HAP-1 (cell line): ENCODE results near the gene DYNLT1.
"Not testable (repeated sequence)": the region's sequence is repeated elsewhere in the genome, so short reads cannot be mapped to it uniquely, and the experiment has no call there.

ENCODE experiments used
- DNase-seq, 2 experiments: peaks; one replicate each; pipeline ENCODE4 v3.0.0-alpha.2; 2016 to 2020; ENCODE audit warnings: low spot score in 2 of 2
- H3K27me3 ChIP-seq: fragments of 250-450 bp; sonication (Bioruptor Pico); 2 replicates; pipeline ENCODE4 v1.5.1; 2020; ENCODE audit warnings: low read depth, mild to moderate bottlenecking, moderate library complexity
- H3K36me3 ChIP-seq: fragments of 250-450 bp; sonication (Bioruptor Pico); replicated peaks from 2 replicates; pipeline ENCODE4 v1.5.1; 2020; ENCODE audit warnings: mild to moderate bottlenecking
- H3K4me1 ChIP-seq: fragments of 250-450 bp; sonication (Bioruptor Pico); 2 replicates; pipeline ENCODE4 v1.5.1; 2020; ENCODE audit warnings: mild to moderate bottlenecking
- H3K4me3 ChIP-seq: fragments of 250-450 bp; sonication (Bioruptor Pico); 2 replicates; pipeline ENCODE4 v1.5.1; 2020; ENCODE audit warnings: mild to moderate bottlenecking, moderate library complexity
- H3K9me3 ChIP-seq: fragments of 250-450 bp; sonication (Bioruptor Pico); 2 replicates; pipeline ENCODE4 v1.5.1; 2020; ENCODE audit warnings: mild to moderate bottlenecking, moderate library complexity
- in situ Hi-C: fragments of 300-500 bp; cut with MboI; formaldehyde crosslinking; loops from 3 replicates; pipeline ENCODE4 v1.14.3; 2020; ENCODE audit warnings: low sequenced_read_pairs, inconsistent platforms, mixed read lengths

Gene DYNLT1

DNA sequence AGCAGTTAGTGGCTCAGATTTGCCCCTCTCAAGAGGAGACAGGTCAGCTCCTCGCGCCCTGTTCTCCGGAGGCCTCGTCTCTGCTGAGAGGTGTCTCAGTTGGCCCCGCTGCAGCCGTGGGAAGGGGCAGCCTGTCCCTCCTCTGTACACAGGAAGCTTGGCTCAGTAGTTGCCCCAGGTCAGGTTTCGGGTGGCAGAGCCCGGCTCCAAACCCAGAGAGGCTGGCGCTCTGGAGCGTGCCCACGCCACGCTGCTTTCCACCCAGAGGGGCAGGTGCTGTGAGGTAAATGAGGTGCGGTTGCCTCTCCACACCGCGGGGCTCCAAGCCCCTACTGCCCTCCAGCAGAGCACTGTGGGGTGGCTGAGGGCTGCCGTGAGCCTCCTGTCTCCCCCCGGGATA, 16.0 kb downstream of the DYNLT1 start:
- in situ Hi-C loops, result no loop called here
- Histone ChIP-seq H3K36me3 (peaks cover 56% of the 10 kb centered on the region), H3K4me3 (no peak overlapping the region), H3K9me3 (no peaks in the 10 kb centered on the region), H3K4me1 (no peaks in the 10 kb centered on the region), H3K27me3 (no peaks in the 10 kb centered on the region)
- DNase-seq, result no peak

DNA sequence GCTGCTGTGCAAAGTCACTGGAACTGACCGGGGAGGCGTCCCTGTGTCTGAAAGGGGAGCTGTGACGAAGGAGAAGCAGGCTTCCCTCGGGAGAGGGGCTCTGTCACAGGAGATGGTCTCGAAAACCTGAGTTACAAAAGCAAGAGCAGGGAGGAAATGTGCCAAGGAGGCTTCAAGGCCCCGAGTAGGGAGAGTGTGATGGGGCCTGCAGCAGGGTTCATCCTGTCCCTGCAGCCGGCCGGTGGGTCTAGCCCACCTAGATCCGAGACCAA, 16.7 kb downstream of the DYNLT1 start:
- Histone ChIP-seq H3K4me1 (no peaks in the 10 kb centered on the region), H3K36me3 (peaks cover 56% of the 10 kb centered on the region), H3K9me3 (no peaks in the 10 kb centered on the region), H3K27me3 (no peaks in the 10 kb centered on the region), H3K4me3 (no peak overlapping the region)
- in situ Hi-C loops, result no loop called here
- no peak for DNase-seq

DNA sequence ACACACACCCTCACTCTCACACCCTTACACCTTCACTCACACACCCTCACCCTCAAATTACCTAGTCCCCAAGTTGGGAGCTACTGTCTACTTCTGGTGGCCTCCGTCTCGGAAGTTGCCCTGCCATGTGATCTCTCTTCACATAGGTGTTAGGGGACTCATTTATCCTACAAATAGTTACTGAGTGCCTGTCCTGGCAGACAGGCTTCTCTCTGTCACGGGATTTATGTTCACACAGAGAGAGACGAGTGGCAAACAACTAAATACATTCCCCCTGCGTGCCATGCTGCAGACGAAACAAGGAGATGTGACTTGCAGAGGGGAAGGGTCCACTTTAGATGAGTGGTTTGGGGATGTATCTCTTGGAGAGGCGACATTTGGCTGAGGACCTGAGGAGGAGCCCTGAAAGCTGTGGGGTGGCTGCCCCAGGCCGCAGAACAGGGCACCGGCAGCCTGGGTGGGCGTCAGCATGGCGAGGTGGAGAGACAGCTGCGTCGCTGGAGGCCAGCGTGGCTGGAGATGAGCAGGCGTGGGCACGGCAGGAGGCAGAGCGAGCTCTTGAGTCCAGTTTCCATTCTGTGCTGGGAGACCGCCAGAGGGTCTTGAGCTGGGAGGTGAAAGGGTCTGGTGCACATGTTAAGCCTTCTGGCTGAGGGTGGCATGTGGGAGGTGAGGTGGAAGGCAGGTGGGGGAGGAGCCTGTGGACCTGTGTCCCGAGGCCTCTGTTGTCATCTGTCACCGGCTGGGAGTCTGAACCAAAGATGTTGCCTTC, 17.2 kb downstream of the DYNLT1 start:
- in situ Hi-C loops, result no loop called here
- H3K9me3 ChIP-seq, result no peaks in the 10 kb centered on the region
- H3K36me3 ChIP-seq, result peaks cover 57% of the 10 kb centered on the region
- DNase-seq, result no peak
- no peaks in the 10 kb centered on the region for H3K27me3 ChIP-seq
- H3K4me3 ChIP-seq, result no peak overlapping the region
- no peaks in the 10 kb centered on the region for H3K4me1 ChIP-seq

GRCh38 chr6:158626360-158627167, 18.0 kb downstream of the DYNLT1 start:
- H3K4me1 ChIP-seq, result no peaks in the 10 kb centered on the region
- H3K4me3 ChIP-seq, result no peak overlapping the region
- no peaks in the 10 kb centered on the region for H3K27me3 ChIP-seq
- no peak for DNase-seq
- no peaks in the 10 kb centered on the region for H3K9me3 ChIP-seq
- in situ Hi-C loops, result no loop called here
- peaks cover 53% of the 10 kb centered on the region for H3K36me3 ChIP-seq

- DNase-seq, result no peak
- Histone ChIP-seq H3K9me3 (no peaks in the 10 kb centered on the region), H3K4me1 (no peaks in the 10 kb centered on the region), H3K4me3 (no peak overlapping the region), H3K36me3 (peaks cover 50% of the 10 kb centered on the region), H3K27me3 (no peaks in the 10 kb centered on the region)
- in situ Hi-C loops, result no loop called here
Measured at GRCh38 chr6:158625881-158626305, 18.6 kb downstream of the DYNLT1 start.

DNA sequence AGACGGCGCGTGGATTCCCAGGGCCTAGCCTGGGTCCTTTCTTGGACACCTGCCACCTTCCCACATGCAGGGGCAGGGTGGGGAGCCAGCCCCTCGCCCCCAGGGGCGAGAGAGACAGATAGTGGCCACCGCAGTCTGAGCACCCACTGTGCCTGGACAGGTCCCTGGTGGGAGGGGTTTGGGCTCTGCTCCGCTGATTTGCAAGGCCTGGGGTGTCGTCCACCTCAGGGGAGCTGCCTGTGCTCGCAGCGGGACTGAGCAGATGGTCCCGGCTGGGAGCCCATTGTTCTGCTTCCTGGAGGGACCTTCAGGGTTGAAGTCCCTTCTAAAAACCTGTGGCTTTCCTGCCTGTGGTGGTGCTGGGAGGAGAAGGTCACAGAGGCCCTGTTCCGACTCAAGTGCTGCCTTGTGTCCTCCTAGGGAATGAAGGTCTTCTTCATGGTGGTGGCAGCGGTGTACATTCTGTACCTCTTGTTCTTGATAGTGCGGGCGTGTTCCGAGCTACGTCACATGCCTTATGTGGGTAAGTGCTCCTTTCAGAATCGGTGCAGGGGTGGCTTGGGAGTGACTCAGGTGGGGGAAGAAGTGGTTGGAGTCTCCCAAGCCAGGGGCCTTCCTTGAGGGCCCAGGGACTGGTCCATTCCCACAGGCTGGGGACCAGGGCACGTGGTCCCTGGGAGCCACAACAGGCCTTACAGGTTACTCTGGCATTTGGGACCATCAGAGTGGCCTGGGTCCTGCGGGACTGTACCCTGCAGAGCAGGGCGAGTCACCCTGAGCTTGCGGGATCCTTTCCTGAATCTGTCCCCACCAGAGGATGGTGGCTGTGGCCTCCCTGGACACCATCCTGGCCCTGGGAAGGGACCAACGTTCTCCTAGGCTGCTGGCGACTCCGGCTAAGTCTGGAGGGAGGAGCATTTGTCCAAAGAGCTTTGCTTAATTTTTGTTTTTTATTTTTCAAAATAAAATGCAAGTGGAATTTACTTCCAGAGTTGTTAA, 19.6 kb downstream of the DYNLT1 start:
- Histone ChIP-seq H3K9me3 (no peaks in the 10 kb centered on the region), H3K27me3 (no peaks in the 10 kb centered on the region), H3K4me3 (no peak overlapping the region), H3K36me3 (peaks cover 46% of the 10 kb centered on the region), H3K4me1 (no peaks in the 10 kb centered on the region)
- no peak for DNase-seq
- in situ Hi-C loops, result loop anchor here (25.0 kb wide), 1 partner anchor 413 kb away; no protein-coding TSS in a partner anchor

DNA sequence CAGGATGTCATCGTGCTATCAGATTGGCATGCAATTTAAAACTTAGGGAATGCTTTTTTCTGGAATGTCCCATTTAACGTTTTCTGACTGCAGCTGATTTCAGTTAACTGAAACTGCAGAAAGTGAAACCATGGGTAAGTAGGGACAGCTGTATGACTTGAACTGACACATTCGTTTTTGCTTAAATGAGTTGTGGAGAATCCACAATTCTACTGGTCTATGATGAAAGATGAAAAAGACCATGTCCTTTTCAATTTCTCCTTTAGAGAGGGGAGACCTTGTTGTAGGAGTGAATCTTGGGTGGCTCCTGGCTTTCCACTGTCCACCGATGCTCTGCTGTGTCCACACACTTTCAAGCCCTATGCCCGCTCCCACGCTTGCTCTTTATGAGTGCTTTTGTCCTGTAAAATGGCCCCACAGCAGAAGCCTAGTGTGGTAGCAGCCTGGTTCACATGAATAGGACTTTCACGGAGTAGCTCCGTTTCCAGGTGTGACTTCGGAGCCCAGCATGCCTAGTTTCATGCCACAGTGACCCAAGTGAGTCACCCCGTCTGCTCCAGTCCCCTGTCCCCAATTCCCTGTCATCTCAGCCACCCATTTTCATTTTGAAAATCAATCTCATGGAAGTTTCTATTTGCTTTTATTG, 21.9 kb downstream of the DYNLT1 start:
- in situ Hi-C loops, result loop anchor here (25.0 kb wide), 1 partner anchor 410 kb away; no protein-coding TSS in a partner anchor
- Histone ChIP-seq H3K9me3 (no peaks in the 10 kb centered on the region), H3K4me1 (no peaks in the 10 kb centered on the region), H3K36me3 (peaks cover 34% of the 10 kb centered on the region), H3K27me3 (no peaks in the 10 kb centered on the region), H3K4me3 (no peak overlapping the region)
- DNase-seq, result no peak

DNA sequence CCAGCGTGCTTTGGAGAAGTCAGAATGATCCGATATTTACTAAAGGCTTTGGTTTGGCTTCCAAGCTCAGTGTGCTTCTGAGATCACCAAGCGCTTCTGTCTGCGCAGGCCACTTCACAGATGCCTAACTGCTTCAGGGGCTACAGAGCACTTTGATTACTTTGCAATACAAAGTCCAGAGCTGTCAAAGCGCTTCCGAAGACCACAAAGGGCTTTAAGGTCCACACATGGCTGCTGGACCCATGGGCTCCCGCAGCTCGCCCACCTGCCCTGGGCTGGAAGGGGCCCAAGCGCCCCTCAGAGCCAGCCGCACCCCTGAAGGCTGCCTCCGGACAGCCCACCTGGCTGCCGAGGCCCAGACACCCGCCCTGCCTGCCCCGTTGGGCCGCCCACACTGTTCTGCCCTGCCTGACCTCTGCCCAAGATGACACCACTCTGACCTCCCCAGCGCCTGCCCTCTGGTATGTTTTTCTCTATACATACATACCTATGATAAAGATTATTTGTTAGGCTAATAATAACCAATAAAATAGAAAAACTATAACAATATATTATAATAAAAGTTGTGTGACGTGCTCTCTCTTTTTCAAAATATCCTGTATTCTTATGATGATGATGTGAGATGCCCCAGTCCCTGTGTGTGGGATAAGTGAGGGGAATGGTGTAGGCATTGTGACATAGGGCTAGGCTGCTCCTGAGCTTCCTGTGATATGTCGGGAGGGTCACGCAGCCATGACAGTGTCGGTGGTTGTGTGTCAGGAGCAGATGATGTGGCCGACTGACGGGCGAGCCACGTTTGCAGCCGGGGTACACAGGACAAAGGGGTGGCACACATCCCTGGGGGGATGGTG, 22.6 kb downstream of the DYNLT1 start:
- Histone ChIP-seq H3K36me3 (peaks cover 30% of the 10 kb centered on the region; the same call in 1 of the 2 replicates), H3K27me3 (no peaks in the 10 kb centered on the region), H3K4me1 (no peaks in the 10 kb centered on the region), H3K9me3 (no peaks in the 10 kb centered on the region), H3K4me3 (no peak overlapping the region)
- DNase-seq, result no peak
- in situ Hi-C loops, result loop anchor here (25.0 kb wide), 1 partner anchor 410 kb away; no protein-coding TSS in a partner anchor

GRCh38 chr6:158620963-158621693, 23.4 kb downstream of the DYNLT1 start:
- Histone ChIP-seq H3K27me3 (no peaks in the 10 kb centered on the region), H3K4me3 (no peak overlapping the region), H3K4me1 (no peaks in the 10 kb centered on the region), H3K9me3 (no peaks in the 10 kb centered on the region), H3K36me3 (peaks cover 24% of the 10 kb centered on the region)
- in situ Hi-C loops, result loop anchor here (25.0 kb wide), 1 partner anchor 409 kb away; no protein-coding TSS in a partner anchor
- DNase-seq, result no peak

- H3K36me3 ChIP-seq, result peaks cover 28% of the 10 kb centered on the region
- in situ Hi-C loops, result loop anchor here (25.0 kb wide), 1 partner anchor 408 kb away; no protein-coding TSS in a partner anchor
- DNase-seq, result no peak
Measured at GRCh38 chr6:158619922-158620801, 24.4 kb downstream of the DYNLT1 start.

DNA sequence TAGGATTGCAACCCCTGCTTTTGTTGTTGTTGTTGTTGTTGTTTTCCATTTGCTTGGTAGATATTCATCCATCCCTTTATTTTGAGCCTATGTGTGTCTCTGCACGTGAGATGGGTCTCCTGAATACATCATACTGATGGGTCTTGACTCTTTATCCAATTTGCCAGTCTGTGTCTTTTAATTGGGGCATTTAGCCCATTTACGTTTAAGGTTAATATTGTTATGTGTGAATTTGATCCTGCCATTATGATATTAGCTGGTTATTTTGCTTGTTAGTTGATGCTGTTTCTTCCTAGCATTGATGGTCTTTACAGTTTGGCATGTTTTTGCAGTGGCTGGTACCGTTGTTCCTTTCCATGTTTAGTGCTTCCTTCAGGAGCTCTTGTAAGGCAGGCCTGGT, 26.3 kb downstream of the DYNLT1 start:
- not testable (repeated sequence) for H3K9me3 ChIP-seq, H3K4me3 ChIP-seq, H3K27me3 ChIP-seq, DNase-seq, H3K4me1 ChIP-seq
- in situ Hi-C loops, result loop anchor here (25.0 kb wide), 1 partner anchor 406 kb away; no protein-coding TSS in a partner anchor
- peaks cover 42% of the 10 kb centered on the region for H3K36me3 ChIP-seq

More at GRCh38 chr6:158619922-158620801, 24.4 kb downstream of the DYNLT1 start:
- Histone ChIP-seq H3K4me3 (no peak overlapping the region), H3K4me1 (no peaks in the 10 kb centered on the region), H3K27me3 (no peaks in the 10 kb centered on the region), H3K9me3 (no peaks in the 10 kb centered on the region)
